ENCODE measurements around the gene PDE6A.

- TF ChIP-seq CTCF (IDR thresholded peaks at IDR 0.05) (peak; percentile 89), RAD21 (conservative IDR thresholded peaks at IDR 0.05 in 1 of 2, IDR thresholded peaks at IDR 0.05 in 1 of 2) (peak; percentile 62 to 70), KDM5A (IDR thresholded peaks at IDR 0.05) (no peak), CHD4 (IDR thresholded peaks at IDR 0.05; ENCODE audit: borderline replicate concordance) (no peak), HOXA7 (CRISPR knock-in tag; IDR thresholded peaks at IDR 0.05) (no peak), MYC (IDR thresholded peaks at IDR 0.05; ENCODE audit: borderline replicate concordance, low read length) (no peak), PHF8 (IDR thresholded peaks at IDR 0.05; ENCODE audit: borderline replicate concordance, low read depth) (no peak), EHMT2 (IDR thresholded peaks at IDR 0.05; ENCODE audit: low read depth) (no peak), ELK1 (IDR thresholded peaks at IDR 0.05; ENCODE audit: low read depth, low read length) (no peak)
Observed at GRCh38 chr5:149852641-149853330, 91.8 kb downstream of the PDE6A start.

All from A549 (cell line).